Measurements from ENCODE around the gene ADARB2.

GRCh38 chr10:1646332-1646731, 91.0 kb downstream of the ADARB2 start:
- no peak for TF ChIP-seq CTCF (IDR thresholded peaks at IDR 0.05)
- no peak for TF ChIP-seq POLR2A (IDR thresholded peaks at IDR 0.05)
- TF ChIP-seq EP300 (IDR thresholded peaks at IDR 0.05), result no peak
- no peak for TF ChIP-seq POLR2AphosphoS5 (IDR thresholded peaks at IDR 0.05)
